HG03469 (cell line): Measurements from ENCODE around the gene CDKL1.
"Not testable (repeated sequence)": the region's sequence is repeated elsewhere in the genome, so short reads cannot be mapped to it uniquely, and the experiment has no call there.

Source experiments
- ATAC-seq: cut with Tn5 transposase; IDR thresholded peaks from one replicate; pipeline ENCODE4 v1.9.1; 2021; ENCODE audit warnings: mild to moderate bottlenecking, moderate library complexity, moderate number of reproducible peaks; ENCODE audit not compliant: unreplicated experiment

The CDKL1 gene

DNA sequence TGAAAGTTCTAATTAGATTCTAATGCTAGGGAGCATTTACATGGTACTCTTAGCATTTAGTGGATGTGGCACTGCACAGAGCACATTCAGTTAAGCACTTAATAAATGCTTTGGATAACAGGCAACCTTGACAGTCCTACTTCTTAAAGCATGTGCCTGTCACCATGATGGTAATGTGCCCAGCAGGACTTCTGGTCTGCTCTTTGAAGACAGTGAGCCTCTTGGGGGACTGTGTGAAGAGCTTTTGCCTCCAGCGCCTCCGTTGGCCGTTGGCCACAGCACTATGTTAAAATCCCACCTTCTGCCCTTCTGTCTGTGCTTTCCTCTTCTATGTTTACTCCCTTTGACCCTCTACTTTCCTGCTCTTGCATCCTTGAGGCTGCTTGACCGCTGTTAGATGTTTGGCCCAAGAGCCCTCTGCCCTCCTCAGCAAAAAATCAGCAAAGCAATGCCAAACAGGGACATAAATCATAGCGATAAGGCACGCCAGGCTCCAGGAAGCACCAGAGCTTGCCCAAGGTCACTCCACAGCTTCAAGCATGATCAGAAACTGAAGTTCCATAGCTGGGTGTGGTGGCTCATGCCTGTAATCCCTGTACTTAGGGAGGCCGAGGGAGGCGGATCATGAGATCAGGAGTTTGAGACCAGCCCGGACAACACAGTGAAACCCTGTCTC lies 8.3 kb downstream of the CDKL1 start:
- no peak for ATAC-seq

- no peak for ATAC-seq
Observed at GRCh38 chr14:50387548-50387947, 9.1 kb downstream of the CDKL1 start.

DNA sequence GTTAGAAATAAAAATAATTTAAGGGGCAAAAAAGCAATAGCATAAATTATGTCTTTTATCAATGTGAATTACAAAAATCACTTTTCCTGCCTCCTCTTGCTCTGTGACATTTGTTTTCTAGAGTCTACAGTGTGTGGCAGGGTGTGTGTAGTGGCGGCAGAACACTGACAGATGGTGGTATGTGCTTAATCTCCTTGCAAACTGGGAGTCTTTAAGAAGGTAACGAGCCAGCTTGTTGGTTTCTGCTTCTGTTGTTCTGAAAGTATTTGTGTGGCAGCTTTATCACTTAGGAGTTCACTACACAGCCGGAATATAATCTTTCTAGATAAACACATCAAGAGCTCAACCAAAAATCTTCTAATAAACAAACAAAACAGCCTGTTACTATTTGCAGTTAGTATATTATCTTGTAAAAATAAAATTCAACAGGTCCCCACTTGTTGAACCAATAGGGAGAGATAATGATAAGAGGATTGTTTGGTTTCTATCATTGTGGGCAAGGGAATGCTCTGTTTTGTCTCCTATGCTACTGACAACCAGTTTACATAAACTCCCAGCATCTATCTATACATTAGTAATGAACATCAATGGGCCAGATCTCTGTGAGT lies 13.0 kb downstream of the CDKL1 start:
- no peak for ATAC-seq

- no peak for ATAC-seq
Observed at GRCh38 chr14:50381823-50382287, 14.8 kb downstream of the CDKL1 start.

- ATAC-seq, result no peak
Observed at GRCh38 chr14:50381008-50381407, 15.7 kb downstream of the CDKL1 start.

DNA sequence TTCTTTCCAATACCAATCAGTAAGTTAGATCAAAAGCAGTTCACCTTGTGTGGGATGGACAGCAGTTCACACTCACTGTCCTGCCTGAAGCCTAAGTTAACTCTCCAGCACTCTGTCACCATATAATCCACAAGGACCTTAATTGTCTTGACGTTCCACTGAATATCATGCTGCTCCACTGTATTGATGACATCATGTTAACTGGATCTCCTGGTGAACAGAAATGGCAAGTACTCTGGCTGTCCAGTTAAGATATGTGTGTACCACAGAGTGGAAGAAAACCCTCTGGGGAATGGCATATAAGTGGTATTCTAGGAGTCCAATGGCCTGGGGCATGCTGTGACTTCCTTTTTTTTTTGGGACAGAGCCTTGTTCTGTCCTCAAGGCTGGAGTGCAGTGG lies 16.2 kb downstream of the CDKL1 start:
- ATAC-seq, result no peak

DNA sequence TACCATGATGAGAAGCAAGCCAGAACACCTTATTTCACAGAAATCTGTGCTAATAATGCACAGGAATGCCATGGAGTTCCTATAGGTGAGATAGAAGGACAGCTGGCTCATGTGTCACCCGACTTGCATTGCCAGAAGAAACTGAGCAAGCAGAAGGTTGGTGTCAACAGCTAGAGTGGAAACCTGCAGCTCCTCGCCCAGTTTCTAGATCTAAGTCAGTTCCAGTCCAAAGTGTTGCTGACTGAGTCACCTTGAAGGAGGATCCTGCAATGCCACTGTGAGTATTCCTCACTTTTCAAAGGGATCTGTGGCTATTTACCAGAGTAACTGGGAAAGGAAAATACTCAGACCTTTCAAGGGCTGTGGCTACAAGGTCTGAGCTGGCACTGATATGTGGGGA lies 17.1 kb downstream of the CDKL1 start:
- ATAC-seq, result no peak

GRCh38 chr14:50377550-50378085 lies 19.1 kb downstream of the CDKL1 start:
- ATAC-seq, result no peak

DNA sequence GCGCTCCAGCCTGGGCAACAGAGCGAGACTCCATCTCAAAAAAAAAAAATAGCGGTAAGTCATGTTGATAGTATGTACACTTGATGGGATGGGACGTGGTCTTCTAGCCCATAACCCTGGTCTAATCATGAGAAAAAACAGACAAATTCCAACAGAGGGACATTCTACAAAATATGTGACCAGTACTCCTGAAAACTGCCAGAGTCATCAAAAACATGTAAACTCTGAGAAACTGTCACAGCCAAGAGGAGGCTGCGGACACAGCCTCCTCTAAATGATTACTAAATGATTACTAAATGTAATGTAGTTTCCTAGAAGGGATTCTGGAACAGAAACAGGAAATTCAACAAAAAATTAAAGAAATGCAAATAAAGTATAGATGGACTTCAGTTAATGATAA lies 20.9 kb downstream of the CDKL1 start:
- ATAC-seq, result no peak

GRCh38 chr14:50373959-50374358 lies 22.7 kb downstream of the CDKL1 start:
- ATAC-seq, result no peak

DNA sequence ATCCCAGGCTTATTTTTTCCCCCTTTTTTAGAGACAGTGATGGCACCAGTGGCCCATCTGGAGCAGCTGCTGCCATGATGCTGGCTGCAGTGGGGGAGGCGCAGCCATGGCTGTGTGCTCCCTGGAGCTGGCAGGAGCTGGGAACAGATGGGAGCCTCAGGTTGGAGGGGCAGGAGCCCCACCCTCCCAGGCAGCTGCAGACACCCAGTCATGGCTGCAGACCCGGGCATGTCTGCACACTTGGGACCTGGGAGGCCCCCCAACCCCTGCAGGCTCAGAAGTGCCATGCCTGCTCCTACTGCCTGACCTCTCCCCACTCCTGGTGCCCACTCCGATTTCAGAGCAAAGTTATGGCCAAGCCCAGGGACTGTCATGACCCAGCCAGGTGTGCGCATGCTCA lies 25.1 kb downstream of the CDKL1 start:
- ATAC-seq, result no peak

DNA sequence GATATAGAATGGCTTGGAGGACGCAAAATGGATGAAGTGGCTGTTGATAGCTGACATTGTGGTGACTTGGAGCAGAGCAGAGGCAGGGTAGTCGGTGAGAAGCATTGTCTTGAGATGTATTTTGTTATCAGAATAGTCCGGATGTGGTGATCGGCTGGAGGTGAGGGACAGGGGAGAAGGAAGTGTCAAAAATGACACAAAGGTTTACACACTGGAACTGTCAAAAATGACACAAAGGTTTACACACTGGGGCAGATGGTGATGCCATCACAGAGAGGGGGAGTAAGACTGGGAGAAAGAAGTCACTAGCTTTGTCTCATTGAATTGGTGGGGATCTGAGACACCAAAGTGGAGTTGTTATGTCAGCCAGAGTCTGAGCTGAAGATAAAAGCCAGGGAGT lies 30.1 kb downstream of the CDKL1 start:
- no peak for ATAC-seq

GRCh38 chr14:50366115-50366514 lies 30.6 kb downstream of the CDKL1 start:
- ATAC-seq, result no peak

DNA sequence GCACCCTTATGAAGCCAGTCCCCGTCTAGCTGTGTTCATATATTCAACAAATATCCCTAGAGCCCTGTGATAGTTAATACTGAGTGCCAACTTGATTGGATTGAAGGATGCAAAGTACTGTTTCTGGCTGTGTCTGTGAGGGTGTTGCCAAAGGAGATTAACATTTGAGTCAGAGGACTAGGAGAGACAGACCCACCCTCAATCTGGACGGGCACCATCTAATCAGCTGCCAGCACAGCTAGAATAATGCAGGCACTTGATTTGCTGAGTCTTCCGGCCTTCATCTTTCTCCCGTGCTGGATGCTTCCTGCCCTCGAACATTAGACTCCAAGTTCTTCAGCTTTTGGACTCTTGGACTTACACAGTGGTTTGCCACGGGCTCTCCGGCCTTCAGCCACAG lies 31.1 kb downstream of the CDKL1 start:
- ATAC-seq, result not testable (repeated sequence)

GRCh38 chr14:50364792-50365191 lies 31.9 kb downstream of the CDKL1 start:
- no peak for ATAC-seq

- peak; percentile 97 for ATAC-seq
Observed at GRCh38 chr14:50363714-50364111, 33.0 kb downstream of the CDKL1 start.

GRCh38 chr14:50362764-50363713 lies 33.6 kb downstream of the CDKL1 start:
- peak; percentile 3 for ATAC-seq

DNA sequence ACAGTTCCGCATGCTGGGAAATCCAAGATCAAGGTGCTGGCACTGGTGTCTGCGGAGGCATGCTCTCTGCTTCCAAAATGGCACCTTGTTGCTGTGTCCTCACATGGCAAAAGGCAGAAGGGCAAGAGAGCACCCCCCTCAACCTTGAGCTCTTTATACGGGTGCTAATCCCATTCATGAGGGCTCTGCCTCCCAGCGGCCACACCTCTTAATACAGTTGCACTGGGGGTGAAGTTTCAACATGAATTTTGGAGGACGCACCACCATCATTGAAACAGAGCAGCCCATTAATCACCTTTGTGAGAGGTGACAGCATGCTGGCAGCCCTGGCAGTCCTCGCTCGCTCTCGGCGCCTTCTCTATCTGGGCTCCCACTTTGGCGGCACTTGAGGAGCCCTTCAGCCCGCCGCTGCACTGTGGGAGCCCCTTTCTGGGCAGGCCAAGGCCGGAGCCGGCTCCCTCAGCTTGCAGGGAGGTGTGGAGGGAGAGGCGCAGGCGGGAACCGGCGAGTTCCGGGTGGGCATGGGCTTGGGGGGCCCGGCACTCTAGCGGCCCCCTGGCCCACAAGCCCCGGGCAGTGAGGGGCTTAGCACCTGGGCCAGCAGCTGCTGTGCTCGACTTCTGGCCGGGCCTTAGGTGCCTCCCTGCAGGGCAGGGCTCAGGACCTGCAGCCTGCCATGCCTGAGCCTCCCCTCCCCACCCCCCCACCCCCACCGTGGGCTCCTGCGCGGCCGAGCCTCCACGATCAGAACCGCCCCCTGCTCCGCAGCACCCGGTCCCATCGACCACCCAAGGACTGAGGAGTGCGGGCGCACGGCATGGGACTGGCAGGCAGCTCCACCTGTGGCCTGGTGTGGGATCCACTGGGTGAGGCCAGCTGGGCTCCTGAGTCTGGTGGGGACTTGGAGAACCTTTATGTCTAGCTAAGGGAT lies 34.9 kb downstream of the CDKL1 start:
- not testable (repeated sequence) for ATAC-seq

DNA sequence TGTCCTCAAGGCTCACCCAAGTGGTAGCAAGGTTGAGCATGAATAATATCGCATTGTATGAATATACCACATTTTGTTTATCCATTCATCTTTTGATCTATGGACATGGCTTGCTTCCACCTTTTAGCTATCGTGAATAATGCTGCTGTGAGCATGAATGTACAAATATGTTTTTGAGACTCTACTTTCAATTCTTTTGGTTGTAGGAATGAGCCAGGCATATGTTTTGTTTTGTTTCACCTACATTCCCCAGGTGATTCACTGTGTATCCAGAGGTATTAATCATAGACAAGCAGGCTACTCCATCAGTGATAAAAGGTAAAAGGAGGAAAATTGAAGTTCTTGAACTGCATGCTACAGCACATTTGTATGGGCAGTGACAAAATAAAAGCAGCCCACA lies 35.8 kb downstream of the CDKL1 start:
- no peak for ATAC-seq

DNA sequence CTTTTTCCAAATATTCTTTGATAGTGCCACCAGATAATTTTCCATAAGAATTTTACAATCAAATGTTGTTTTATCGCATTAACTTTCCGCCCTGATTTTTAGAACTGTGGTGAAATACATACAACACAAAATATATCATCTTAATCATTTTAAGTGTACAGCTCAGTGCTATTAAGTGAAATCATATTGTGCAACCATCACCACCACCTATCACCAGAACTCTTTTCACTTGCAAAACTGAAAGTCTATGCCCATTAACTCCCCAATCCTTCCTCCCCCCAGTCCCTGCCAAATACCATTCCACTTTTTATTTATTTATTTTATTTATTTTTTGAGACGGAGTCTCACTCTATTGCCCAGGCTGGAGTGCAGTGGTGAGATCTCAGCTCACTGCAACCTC lies 36.6 kb downstream of the CDKL1 start:
- ATAC-seq, result no peak
